K562 (cell line): Measurements from ENCODE around the gene WDR93. TPM values are rescaled to one million over a fixed set of nuclear protein-coding genes. Genes with fewer than 3 reads are reported as not detected.
A peak's percentile ranks its signal among the peaks of the same experiment; 100 is the strongest.

Experiments used
- BRD4 ChIP-seq: fragments of 200-600 bp; sonication (generic); IDR thresholded peaks from 2 replicates; pipeline ENCODE4 v1.6.1; 2017; ENCODE audit warnings: inconsistent platforms
- CBX3 ChIP-seq, 2 experiments: IDR thresholded peaks; 1 replicate in 1 of 2; 2 replicates in 1 of 2; pipeline ENCODE4 v1.6.1; 2012; ENCODE audit warnings: inconsistent platforms in 2 of 2, low read length in 2 of 2, borderline replicate concordance in 1 of 2, control low read depth in 1 of 2
- ETV5 ChIP-seq: sonication (generic); formaldehyde crosslinking; IDR thresholded peaks from 2 replicates; pipeline ENCODE4 v1.4.0; 2020; ENCODE audit warnings: low read depth, mild to moderate bottlenecking, missing genetic modification reagents
- GABPB2 ChIP-seq: fragments of 250-450 bp; sonication (Bioruptor Pico); conservative IDR thresholded peaks from 2 replicates; pipeline ENCODE4 v1.5.1; 2021; ENCODE audit warnings: mild to moderate bottlenecking
- GATAD2B ChIP-seq: fragments of 450-650 bp; IDR thresholded peaks from 2 replicates; pipeline ENCODE4 v1.6.1; 2017; ENCODE audit warnings: mild to moderate bottlenecking, borderline replicate concordance
- HNRNPK ChIP-seq: fragments of 200-400 bp; formaldehyde crosslinking; IDR thresholded peaks from one replicate; pipeline ENCODE4 v1.6.1; 2018; ENCODE audit warnings: mild to moderate bottlenecking, low read depth, low read length; ENCODE audit not compliant: poor library complexity, severe bottlenecking
- NFRKB ChIP-seq: fragments of 450-650 bp; IDR thresholded peaks from 2 replicates; pipeline ENCODE4 v1.6.1; 2016; ENCODE audit warnings: low read depth
- NR1H2 ChIP-seq: sonication (generic); formaldehyde crosslinking; IDR thresholded peaks from 2 replicates; pipeline ENCODE4 v1.4.0; 2020; ENCODE audit warnings: mild to moderate bottlenecking, missing genetic modification reagents
- PYGO2 ChIP-seq: fragments of 450-650 bp; IDR thresholded peaks from 2 replicates; pipeline ENCODE4 v1.6.1; 2016; ENCODE audit warnings: mild to moderate bottlenecking, missing genetic modification characterization, moderate library complexity, missing compliant biosample characterization
- SETDB1 ChIP-seq: IDR thresholded peaks from one replicate; pipeline ENCODE4 v1.6.1; 2012; ENCODE audit warnings: low read length, control low read depth, inconsistent platforms
- SIRT6 ChIP-seq: IDR thresholded peaks from one replicate; pipeline ENCODE4 v1.6.1; 2012; ENCODE audit warnings: low read depth, mild to moderate bottlenecking, control low read depth, inconsistent platforms, low read length, moderate library complexity
- SMAD3 ChIP-seq: fragments of 450-650 bp; formaldehyde crosslinking; conservative IDR thresholded peaks from 2 replicates; pipeline ENCODE4 v1.4.0; 2020; ENCODE audit warnings: mild to moderate bottlenecking
- TEAD4 ChIP-seq, 2 experiments: sonication (generic) in 1 of 2; formaldehyde crosslinking in 1 of 2; IDR thresholded peaks; 2 replicates each; pipeline versions ENCODE4 v1.6.1 to v1.8.0; 2012 to 2022; ENCODE audit warnings: borderline replicate concordance in 1 of 2, inconsistent platforms in 1 of 2, low read length in 1 of 2, mild to moderate bottlenecking in 1 of 2, missing genetic modification reagents in 1 of 2
- ZC3H4 ChIP-seq: sonication (generic); formaldehyde crosslinking; IDR thresholded peaks from 2 replicates; pipeline ENCODE4 v1.9.0; 2021; ENCODE audit warnings: missing genetic modification reagents, borderline replicate concordance
- ZFX ChIP-seq: sonication (generic); formaldehyde crosslinking; IDR thresholded peaks from 2 replicates; pipeline ENCODE4 v1.8.0; 2022; ENCODE audit warnings: mild to moderate bottlenecking, missing genetic modification reagents, moderate library complexity
- ZHX1 ChIP-seq: fragments of 150-350 bp; conservative IDR thresholded peaks from 2 replicates; pipeline ENCODE4 v1.6.1; 2014; ENCODE audit warnings: low read length
- ZNF274 ChIP-seq: IDR thresholded peaks from 2 replicates; pipeline ENCODE4 v1.6.1; 2011; ENCODE audit warnings: low read depth, mild to moderate bottlenecking, low read length, moderate library complexity, borderline replicate concordance
- ZNF347 ChIP-seq: fragments of 450-650 bp; formaldehyde crosslinking; IDR thresholded peaks from 2 replicates; pipeline ENCODE4 v1.4.0; 2020; ENCODE audit warnings: low read depth, mild to moderate bottlenecking, moderate library complexity
- ZNF384 ChIP-seq: IDR thresholded peaks from 2 replicates; pipeline ENCODE4 v1.6.1; 2012; ENCODE audit warnings: low read depth, low read length, improper control_type of control experiment
- ZNF551 ChIP-seq: fragments of 250-450 bp; sonication (Bioruptor Pico); IDR thresholded peaks from 2 replicates; pipeline ENCODE4 v1.5.0; 2021; ENCODE audit warnings: mild to moderate bottlenecking, moderate library complexity
- ZNF75A ChIP-seq: fragments of 450-650 bp; formaldehyde crosslinking; IDR thresholded peaks from 2 replicates; pipeline ENCODE4 v1.4.0; 2020; ENCODE audit warnings: mild to moderate bottlenecking
- polyA plus RNA-seq, 8 experiments: library from polyadenylated mRNA; depleted of rRNA in 4 of 8; stranded (reverse) in 5 of 8; unstranded in 3 of 8; fragments of >200 nt; fragmentation: Nextera tagmentation in 2 of 8; fragmentation: Illumina TruSeq in 1 of 8; extraction: Ambion mirVana in 2 of 8; extraction: Trizol in 1 of 8; gene quantifications; 2 replicates each; pipeline versions ENCODE4 v1.2.1 to v1.2.3, GENCODE V29; 2011 to 2014; ENCODE audit warnings: inconsistent platforms in 1 of 8, missing spikeins in 1 of 8
- total RNA-seq, 7 experiments: library from RNA; depleted of rRNA in 6 of 7; stranded (reverse); fragments of >200 nt in 6 of 7; fragmentation: Illumina TruSeq in 2 of 7; extraction: Trizol in 2 of 7; gene quantifications; 2 replicates each; pipeline versions ENCODE4 v1.2.1 to v1.2.3, GENCODE V29; 2011 to 2021; ENCODE audit warnings: low replicate concordance in 1 of 7
- TF ChIP-seq, protein P1 (sequence below): fragments of 450-650 bp; formaldehyde crosslinking; IDR thresholded peaks from 2 replicates; pipeline ENCODE4 v1.4.0; 2020; ENCODE audit warnings: mild to moderate bottlenecking, moderate library complexity
- TF ChIP-seq, protein P2 (sequence below): IDR thresholded peaks from 2 replicates; pipeline ENCODE4 v1.6.1; 2016; ENCODE audit warnings: missing genetic modification characterization, missing compliant biosample characterization

Gene WDR93
- total and polyA plus RNA-seq, 9 of the 15 experiments (the other 6 are each of a cell fraction or from before 2014, with no cell fraction given) = not detected

DNA sequence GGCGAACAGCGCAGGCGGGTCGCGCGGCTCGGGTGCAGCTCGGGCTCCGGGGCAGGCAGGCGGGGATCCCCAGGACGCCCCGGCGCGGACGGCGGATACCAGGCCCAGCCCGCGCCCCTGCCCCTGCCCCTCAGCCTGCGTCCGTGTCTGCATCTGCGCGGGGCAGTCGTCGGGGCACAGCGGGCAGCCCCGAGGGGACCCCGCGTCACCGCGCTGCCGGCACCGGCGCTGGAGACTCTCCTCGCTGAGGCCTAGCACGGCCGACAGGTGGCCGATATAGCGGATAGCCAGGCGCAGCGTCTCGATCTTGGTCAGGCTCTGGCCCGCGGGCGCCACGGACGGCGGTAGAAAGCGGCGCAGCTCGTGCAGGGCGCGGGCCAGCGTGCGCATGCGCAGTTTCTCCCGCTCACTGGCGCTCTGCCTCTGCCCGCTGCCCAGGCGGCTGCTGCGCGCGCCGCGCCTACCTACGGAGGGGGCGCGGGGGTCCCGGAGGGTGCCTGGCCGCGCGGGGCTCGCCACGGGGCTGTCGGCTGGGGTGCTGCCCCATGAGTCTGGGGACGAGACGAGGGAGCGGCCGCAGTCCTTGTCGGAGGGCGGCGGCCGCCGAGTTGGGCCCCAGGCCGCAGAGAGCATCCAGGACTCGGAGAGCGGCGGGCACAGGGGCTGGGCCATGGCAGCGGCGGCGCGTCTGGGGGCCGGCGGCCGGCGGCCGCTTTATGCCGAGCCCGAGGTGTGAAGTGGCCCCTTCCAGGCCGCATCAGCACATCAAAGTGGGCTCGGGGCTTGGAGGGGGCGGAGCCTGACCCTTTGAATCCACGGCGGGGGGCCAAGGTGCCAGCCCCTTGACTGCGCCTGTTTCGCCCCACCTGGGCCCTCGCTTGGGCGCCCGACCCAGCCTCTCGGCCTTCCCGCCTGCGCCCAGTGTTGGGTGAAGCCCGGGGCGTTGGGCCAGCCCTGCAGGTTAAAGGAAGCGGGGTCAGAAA, 60.2 kb downstream of the WDR93 start, which contains the start of gene MESP1 (continued):
- TF ChIP-seq ZNF551 = no peak
- no peak for TF ChIP-seq ZNF274
- TF ChIP-seq, protein P1, sequence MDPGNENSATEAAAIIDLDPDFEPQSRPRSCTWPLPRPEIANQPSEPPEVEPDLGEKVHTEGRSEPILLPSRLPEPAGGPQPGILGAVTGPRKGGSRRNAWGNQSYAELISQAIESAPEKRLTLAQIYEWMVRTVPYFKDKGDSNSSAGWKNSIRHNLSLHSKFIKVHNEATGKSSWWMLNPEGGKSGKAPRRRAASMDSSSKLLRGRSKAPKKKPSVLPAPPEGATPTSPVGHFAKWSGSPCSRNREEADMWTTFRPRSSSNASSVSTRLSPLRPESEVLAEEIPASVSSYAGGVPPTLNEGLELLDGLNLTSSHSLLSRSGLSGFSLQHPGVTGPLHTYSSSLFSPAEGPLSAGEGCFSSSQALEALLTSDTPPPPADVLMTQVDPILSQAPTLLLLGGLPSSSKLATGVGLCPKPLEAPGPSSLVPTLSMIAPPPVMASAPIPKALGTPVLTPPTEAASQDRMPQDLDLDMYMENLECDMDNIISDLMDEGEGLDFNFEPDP (CRISPR knock-in tag) = no peak
- no peak for TF ChIP-seq ZNF75A (CRISPR knock-in tag)
- no peak for TF ChIP-seq SMAD3 (CRISPR knock-in tag)
- no peak for TF ChIP-seq TEAD4 (IDR thresholded peaks at IDR 0.05; ENCODE audit: low read length)
- TF ChIP-seq TEAD4 (CRISPR knock-in tag; IDR thresholded peaks at IDR 0.05; ENCODE audit: borderline replicate concordance) = 0 out of 2 replicates have a peak, but pooled peaks have one; percentile 29
- TF ChIP-seq NFRKB = no peak
- no peak for TF ChIP-seq SIRT6
- TF ChIP-seq HNRNPK = no peak
- no peak for TF ChIP-seq GABPB2 (CRISPR knock-in tag)
- TF ChIP-seq ZHX1 = no peak
- peak in 1 of 2 experiments; percentile 35; a peak in 1 of 3 replicates for TF ChIP-seq CBX3 (IDR thresholded peaks at IDR 0.05; ENCODE audit: borderline replicate concordance in 1 of 2, low read length in 2 of 2)
- TF ChIP-seq, protein P2, sequence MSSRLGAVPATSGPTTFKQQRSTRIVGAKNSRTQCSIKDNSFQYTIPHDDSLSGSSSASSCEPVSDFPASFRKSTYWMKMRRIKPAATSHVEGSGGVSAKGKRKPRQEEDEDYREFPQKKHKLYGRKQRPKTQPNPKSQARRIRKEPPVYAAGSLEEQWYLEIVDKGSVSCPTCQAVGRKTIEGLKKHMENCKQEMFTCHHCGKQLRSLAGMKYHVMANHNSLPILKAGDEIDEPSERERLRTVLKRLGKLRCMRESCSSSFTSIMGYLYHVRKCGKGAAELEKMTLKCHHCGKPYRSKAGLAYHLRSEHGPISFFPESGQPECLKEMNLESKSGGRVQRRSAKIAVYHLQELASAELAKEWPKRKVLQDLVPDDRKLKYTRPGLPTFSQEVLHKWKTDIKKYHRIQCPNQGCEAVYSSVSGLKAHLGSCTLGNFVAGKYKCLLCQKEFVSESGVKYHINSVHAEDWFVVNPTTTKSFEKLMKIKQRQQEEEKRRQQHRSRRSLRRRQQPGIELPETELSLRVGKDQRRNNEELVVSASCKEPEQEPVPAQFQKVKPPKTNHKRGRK (tag) = no peak
- TF ChIP-seq ZNF384 = no peak
- no peak for TF ChIP-seq BRD4
- TF ChIP-seq ZC3H4 (CRISPR knock-in tag) = no peak
- TF ChIP-seq ZFX = peak; percentile 91
- peak; percentile 48 for TF ChIP-seq GATAD2B
- TF ChIP-seq ZNF347 = no peak
- no peak for TF ChIP-seq PYGO2 (tag)
- no peak for TF ChIP-seq SETDB1
- TF ChIP-seq NR1H2 (CRISPR knock-in tag) = no peak; the same call in 1 of the 2 replicates
- 0 out of 2 replicates have a peak, but pooled peaks have one; percentile 50 for TF ChIP-seq ETV5 (CRISPR knock-in tag)
